Measurements from ENCODE around the gene AMN.

GRCh38 chr14:102973706-102974285 lies 51.3 kb downstream of the AMN start:
- TF ChIP-seq CTCF (conservative IDR thresholded peaks at IDR 0.05; ENCODE audit: low read depth in 2 of 2), result no peak
- TF ChIP-seq POLR2AphosphoS5 (IDR thresholded peaks at IDR 0.05; ENCODE audit: low read depth), result no peak
- no peak for TF ChIP-seq REST (IDR thresholded peaks at IDR 0.05; ENCODE audit: unreplicated experiment)
- no peak for TF ChIP-seq EZH2 (IDR thresholded peaks at IDR 0.05; ENCODE audit: low read depth, unreplicated experiment)
- no peak for TF ChIP-seq JUNB (IDR thresholded peaks at IDR 0.05; ENCODE audit: unreplicated experiment)
- no peak for TF ChIP-seq EZH2phosphoT487 (IDR thresholded peaks at IDR 0.05; ENCODE audit: unreplicated experiment)

Data from GM23338 (cell line).